Frontal cortex (tissue), 4 donors: ENCODE measurements around the gene ZNF320. TPM values are rescaled to one million over a fixed set of nuclear protein-coding genes. Genes with fewer than 3 reads are reported as not detected.
A peak's percentile ranks its signal among the peaks of the same experiment; 100 is the strongest.
"Not testable (repeated sequence)": the region's sequence is repeated elsewhere in the genome, so short reads cannot be mapped to it uniquely, and the experiment has no call there.

ENCODE experiments used
- DNase-seq, 2 donors: peaks; one replicate each; pipeline ENCODE4 v3.0.0; 2012; ENCODE audit warnings: low spot score in 2 of 2
- FAIRE-seq: peaks from 2 replicates; lab custom pipeline; 2012; peaks lifted over from hg19 to GRCh38; lab: Jason Lieb, UNC
- total RNA-seq: library from RNA; depleted of rRNA; stranded (reverse); fragments of >200 nt; gene quantifications from one replicate; pipeline ENCODE4 v1.2.3, GENCODE V29; 2014
- donor health status: control.
- donor health status: control.
- donor health status: control.

The ZNF320 gene
- 32.2 TPM for total RNA-seq

DNA sequence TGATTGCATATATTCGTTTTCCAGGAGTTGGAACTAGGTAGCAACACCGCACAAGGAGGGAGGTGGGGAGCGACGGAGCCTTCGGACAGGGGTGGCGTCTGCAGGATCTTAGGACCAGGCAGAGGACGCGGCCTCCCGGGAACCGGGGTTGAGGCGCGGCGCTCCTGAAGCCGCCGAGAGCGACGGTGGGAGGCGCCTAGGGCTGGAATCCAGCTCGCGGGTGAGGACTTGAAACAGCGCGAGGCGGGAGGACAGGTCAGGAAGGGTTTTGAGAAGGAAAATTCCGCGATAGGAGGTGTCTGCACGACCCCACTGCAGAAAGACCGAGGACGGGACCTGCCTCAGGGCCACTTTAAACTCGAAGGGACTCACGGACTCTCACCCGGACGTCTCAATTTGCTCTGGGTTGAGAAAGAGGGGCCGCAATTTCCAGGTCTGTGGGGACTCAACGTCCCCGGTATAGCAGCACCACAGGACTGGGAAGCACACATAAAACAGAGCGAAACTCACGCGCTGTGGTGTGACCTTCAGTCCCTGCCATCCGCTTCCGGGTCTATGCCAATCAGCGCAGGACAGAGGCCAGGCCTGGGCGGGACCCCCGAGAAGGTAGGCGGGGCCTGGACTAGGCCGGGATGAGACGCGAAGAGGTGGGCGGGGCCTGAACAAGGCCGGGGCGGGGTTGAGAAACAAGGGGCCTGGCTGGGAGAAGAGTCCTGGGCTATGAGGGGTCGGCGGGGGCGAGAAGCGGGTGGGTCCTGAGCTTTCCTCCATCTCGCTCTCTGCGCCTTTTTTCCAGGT is at the start of gene ZNF320:
ZNF320 (minus strand) TSS at position 498 of the 798 bp plus-strand sequence. CDS start 7,380 bp downstream, outside the sequence.
- FAIRE-seq, result peak; percentile 6
- DNase-seq, result peak; percentile 85 to 98

GRCh38 chr19:52946322-52947310 is 49.2 kb upstream of the ZNF320 start:
- FAIRE-seq (no peak), DNase-seq (peak in 1 of 2 donors; percentile 40)

DNA sequence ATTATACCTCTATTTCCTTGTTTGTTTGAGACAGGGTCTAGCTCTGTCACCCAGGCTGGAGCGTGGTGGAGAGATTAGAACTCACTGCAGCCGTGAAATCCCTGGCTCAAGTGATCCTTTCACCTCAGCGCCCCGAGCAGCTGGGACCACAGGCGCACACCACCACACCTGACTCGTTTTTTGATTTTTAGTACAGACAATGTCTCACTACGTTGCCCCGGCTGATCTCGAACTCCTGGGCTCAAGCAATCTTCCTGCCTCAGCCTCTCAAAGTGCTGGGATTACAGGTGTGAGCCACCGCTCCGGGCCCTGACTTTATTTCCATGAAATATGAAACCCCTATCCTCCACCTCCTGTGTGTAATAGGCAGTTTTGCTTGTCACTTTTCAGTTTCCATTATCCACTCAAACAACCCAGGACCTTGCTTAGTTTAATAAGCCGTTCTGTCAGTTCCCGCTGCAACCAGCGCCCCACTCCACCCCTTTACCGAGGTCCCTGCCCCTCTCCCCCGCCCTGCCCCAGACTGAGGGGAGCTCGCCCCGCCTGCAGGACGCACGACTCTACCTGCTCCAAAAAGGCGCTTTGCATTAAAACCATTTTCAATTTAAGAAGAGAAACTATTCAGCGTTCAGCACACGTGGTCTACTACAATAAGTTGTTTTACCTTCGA is 48.4 kb upstream of the ZNF320 start:
- FAIRE-seq (no peak), DNase-seq (no peak)

DNA sequence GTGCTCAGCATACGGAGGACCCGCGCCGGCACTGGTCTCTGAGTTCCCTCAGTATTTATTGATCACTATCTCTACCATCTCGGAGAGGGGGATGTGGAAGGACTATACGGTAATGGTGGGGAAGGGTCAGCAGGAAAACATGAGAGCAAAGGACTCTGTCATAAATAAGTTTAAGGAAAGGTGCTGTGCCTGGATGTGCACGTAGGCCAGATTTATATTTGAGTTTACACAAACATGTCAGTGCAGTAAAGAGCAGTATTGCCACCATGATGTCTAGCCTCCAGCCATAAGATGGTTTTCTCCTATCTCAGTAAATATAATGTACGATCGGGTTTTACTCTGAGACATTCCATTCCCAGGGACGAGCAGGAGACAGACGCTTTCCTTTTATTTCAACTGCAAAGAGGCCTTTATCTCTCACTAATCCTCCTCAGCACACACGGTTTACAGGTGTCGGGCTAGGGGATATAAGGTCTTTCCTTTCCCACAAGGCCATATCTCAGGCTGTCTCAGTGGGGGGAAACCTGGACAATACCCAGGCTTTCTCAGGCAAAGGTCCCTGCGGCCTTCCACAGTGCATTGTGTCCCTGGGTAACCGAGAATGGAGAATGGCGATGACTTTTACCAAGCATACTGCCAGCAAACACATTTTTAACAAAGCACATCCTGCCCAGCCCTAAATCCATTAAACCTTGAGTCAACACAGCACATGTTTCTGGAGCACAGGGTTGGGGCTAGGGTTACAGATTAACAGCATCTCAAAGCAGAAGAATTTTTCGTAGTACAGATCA is 47.5 kb upstream of the ZNF320 start:
- DNase-seq, result not testable (repeated sequence)

GRCh38 chr19:52943884-52944643 is 46.6 kb upstream of the ZNF320 start:
- FAIRE-seq (no peak), DNase-seq (no peak)

More for the DNA sequence above, 47.5 kb upstream of the ZNF320 start:
- FAIRE-seq, result not testable (repeated sequence)

- FAIRE-seq (no peak), DNase-seq (no peak)
Observed at GRCh38 chr19:52943134-52943883, 45.9 kb upstream of the ZNF320 start.

DNA sequence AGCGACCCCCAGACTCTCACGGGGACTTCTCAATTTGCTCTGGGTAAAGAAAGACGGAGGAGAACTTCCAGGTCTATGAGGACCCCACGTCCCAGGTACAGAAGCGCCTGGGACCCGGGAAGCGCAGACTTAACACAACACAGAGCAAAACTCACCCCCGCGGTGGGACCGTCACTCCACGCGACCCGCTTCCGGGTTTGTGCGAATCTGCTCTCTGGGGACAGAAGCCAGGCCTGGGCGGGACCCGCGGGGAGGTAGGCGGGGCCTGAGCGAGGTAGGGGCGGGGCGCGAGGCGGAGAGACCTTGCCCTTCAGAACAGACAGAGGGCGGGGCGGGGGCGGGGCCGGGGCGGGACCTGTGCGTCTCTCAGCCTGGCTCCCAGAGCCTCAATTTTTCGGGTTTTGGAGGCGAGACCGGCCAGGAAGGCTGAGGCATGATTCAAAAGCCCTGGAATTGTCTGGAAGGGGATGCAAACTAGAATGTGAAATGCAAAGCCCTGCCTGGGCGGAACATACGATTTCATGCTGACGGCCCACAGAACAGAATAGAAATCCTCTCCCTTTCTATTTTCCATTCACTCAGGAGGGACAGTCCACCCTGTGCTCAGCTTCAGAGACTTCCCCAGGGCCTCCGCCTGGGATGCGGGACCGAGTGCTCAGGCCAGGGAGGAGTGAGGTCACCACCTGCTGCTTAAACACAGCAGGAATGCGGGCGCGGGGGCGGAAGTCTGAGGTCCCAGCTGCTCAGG is 45.1 kb upstream of the ZNF320 start:
- no peak for FAIRE-seq

DNA sequence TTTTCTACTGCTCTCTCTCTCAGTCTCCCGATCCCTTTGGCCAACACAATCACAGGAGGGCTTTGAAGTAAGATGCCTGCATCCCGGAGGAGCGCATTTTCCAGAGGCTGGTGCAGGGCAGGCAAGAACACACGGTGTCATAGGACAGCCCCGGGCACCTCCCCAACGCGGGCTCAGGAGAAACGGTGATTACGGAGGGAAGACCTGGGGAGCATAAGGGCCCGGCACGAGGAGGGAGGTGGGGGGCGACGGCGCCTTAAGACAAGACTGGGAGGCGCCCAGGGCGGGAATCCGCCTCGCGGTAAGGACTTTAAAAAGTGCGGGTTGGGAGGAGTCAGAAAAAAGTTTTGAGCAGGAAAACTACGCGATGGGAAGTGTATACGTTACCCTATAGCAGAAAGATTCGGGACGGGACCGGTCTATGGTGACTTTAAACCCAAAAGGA is 44.5 kb upstream of the ZNF320 start:
- DNase-seq (no peak), FAIRE-seq (no peak)

More for the DNA sequence above, 45.1 kb upstream of the ZNF320 start:
- peak; percentile 76 to 85 for DNase-seq

GRCh38 chr19:52941523-52941922 is 44.1 kb upstream of the ZNF320 start:
- not testable (repeated sequence) for FAIRE-seq

GRCh38 chr19:52940905-52941304 is 43.5 kb upstream of the ZNF320 start:
- DNase-seq, FAIRE-seq: not testable (repeated sequence)

More at GRCh38 chr19:52941523-52941922, 44.1 kb upstream of the ZNF320 start:
- DNase-seq, result not testable (repeated sequence)

GRCh38 chr19:52938761-52939160 is 41.3 kb upstream of the ZNF320 start:
- FAIRE-seq, result no peak

GRCh38 chr19:52936954-52937325 is 39.5 kb upstream of the ZNF320 start:
- FAIRE-seq (no peak), DNase-seq (no peak)

More at GRCh38 chr19:52938761-52939160, 41.3 kb upstream of the ZNF320 start:
- no peak for DNase-seq

DNA sequence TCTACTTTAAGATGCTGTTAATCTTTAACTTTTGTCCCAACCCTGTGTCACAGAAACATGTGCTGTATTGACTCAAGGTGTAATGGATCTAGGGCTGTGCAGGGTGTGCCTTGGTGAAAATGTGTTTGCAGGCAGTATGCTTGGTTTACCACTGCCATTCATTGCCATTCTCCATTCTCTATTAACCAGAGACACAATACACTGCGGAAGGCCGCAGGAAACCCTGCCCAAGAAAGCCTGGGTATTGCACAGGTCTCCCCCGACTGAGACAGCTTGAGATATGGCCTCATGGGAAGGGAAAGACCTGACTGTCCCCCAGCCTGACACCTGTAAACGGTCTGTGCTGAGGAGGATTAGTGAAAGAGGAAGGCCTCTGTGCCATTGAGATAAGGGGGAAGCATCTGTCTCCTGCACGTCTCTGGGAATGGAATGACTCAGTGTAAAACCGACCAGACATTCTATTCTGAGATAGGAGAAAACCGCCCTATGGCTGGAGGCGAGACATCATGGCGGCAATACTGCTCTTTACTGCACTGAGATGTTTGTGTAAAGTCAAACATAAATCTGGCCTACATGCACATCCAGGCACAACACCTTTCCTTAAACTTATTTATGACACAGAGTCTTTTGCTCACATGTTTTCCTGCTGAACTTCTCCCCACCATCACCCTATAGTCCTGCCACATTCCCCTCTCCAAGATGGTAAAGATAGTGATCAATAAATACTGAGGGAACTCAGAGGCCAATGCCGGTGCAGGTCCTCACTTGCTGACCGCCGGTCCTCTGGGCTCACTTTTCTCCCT is 38.9 kb upstream of the ZNF320 start:
- no peak for FAIRE-seq
- DNase-seq, result no peak

- FAIRE-seq, result no peak
- no peak for DNase-seq
Observed at GRCh38 chr19:52935434-52935833, 38.0 kb upstream of the ZNF320 start.

- DNase-seq, FAIRE-seq: not testable (repeated sequence)
Observed at GRCh38 chr19:52924641-52925040, 27.2 kb upstream of the ZNF320 start.
